Liver (tissue), 3 donors: ENCODE measurements around the gene KRT37.

Experiments used
- ATF3 ChIP-seq: IDR thresholded peaks from 2 replicates; pipeline ENCODE4 v1.6.1; 2016; ENCODE audit warnings: antibody characterized with exemption
- CTCF ChIP-seq: fragments of 150-350 bp; IDR thresholded peaks from 2 replicates; pipeline ENCODE4 v1.5.1; 2017; ENCODE audit warnings: improper control_type of control experiment, low read depth, low read length; ENCODE audit not compliant: missing input control
- EGR1 ChIP-seq, 2 donors: IDR thresholded peaks; 2 replicates each; pipeline ENCODE4 v1.6.1; 2016 to 2018; ENCODE audit warnings: antibody characterized with exemption in 2 of 2, low read depth in 2 of 2
- GABPA ChIP-seq, 2 donors: IDR thresholded peaks in 1 of 2; conservative IDR thresholded peaks in 1 of 2; 2 replicates each; pipeline ENCODE4 v1.6.1; 2016; ENCODE audit warnings: antibody characterized with exemption in 2 of 2, mild to moderate bottlenecking in 1 of 2, moderate library complexity in 1 of 2
- MAX ChIP-seq: IDR thresholded peaks from 2 replicates; pipeline ENCODE4 v1.6.1; 2016; ENCODE audit warnings: antibody characterized with exemption
- RXRA ChIP-seq, 2 donors: IDR thresholded peaks; 2 replicates each; pipeline ENCODE4 v1.6.1; 2017 to 2018; ENCODE audit warnings: antibody characterized with exemption in 2 of 2, mild to moderate bottlenecking in 1 of 2
- SP1 ChIP-seq: IDR thresholded peaks from 2 replicates; pipeline ENCODE4 v1.6.1; 2018; ENCODE audit warnings: antibody characterized with exemption, mild to moderate bottlenecking
- TAF1 ChIP-seq: conservative IDR thresholded peaks from 2 replicates; pipeline ENCODE4 v1.6.1; 2016; ENCODE audit warnings: antibody characterized with exemption, mild to moderate bottlenecking
- donor health status: healthy.
- donor health status: healthy.

GRCh38 chr17:41396340-41396739, 28.0 kb downstream of the KRT37 start:
- TF ChIP-seq CTCF (no peak), GABPA (IDR thresholded peaks at IDR 0.05 in 1 of 2, conservative IDR thresholded peaks at IDR 0.05 in 1 of 2) (no peak), ATF3 (no peak), EGR1 (IDR thresholded peaks at IDR 0.05; ENCODE audit: low read depth in 2 of 2) (no peak), SP1 (no peak), MAX (no peak), TAF1 (no peak), RXRA (IDR thresholded peaks at IDR 0.05) (no peak)
